NK-92 treated with Interleukin-12 subunit alpha and Interleukin-12 subunit beta, amount 100 ng/mL, for 24 hours (cell line): ENCODE measurements around the gene MATK.

ENCODE experiments used
- DNase-seq: peaks from one replicate; lab custom pipeline; 2025; lab: John Stamatoyannopoulos, UW

Gene MATK

GRCh38 chr19:3788996-3789778, 3.0 kb upstream of the MATK start:
- peak; percentile 69 for DNase-seq

DNA sequence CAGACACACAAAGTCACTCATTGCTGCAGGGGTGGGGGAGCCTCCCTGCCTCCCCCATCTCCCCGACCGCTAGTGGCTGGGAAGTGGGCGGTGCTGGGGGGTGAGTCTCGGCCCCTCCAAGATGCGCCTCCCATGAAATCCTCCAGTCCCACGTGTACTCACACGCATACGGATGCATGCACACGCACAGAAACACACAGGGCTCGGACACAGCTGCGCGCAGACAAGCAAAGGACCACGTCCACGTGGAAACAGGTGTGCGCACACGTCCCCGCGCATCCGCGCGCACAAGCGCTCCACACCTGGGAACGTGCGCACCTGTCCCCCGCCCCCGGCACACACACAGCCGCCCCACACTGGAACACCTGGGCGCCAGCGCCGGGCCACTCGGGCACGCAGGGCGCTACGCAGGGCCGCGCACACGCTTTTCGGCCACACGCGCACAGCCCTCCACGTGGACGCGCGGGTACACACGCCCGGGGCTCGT, 687 bp downstream of the MATK start:
- DNase-seq: no peak

- no peak for DNase-seq
Measured at GRCh38 chr19:3784607-3785450, 1.4 kb downstream of the MATK start.

- DNase-seq: no peak
Measured at GRCh38 chr19:3783660-3784584, 2.3 kb downstream of the MATK start.

DNA sequence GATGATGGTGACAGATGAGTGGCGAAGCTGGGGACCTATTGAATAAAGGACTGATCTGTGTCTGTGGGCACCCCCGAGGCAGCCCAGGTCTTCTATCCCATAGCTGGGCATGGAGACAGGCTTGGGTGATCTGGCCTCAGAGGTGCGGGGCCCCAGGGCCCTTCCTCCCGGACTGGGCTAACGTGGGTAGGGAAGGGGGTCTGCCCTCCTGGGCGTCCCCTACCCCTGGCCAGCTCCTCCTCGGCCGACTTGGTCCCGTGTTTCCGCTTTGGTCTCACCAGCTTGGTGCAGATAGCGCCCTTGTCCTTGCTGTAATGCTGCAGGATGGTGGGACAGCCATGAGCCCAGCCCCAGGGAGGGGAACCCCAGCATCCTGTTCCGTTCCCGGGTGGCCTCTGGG, 3.3 kb downstream of the MATK start:
- no peak for DNase-seq

- no peak for DNase-seq
Measured at GRCh38 chr19:3782330-3782729, 3.9 kb downstream of the MATK start.

DNA sequence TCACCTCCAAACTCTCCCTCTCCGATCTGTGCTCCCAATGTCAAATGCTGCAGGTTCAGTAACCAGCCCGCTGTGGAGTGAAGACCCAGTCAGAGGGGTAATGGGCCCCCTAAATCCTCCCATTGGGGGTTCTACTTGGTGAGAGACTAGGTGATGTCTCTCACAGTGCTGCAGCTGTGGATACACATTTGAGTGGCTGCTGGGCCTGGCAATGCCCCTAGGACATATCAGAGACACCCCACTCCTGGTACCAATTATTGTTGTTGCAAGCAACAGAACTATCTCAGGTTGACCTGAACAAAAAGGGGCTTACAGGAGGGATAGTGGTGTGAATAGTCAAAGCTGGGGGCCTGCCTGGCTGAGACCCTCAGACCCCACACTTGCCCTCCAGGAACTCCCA, 4.6 kb downstream of the MATK start:
- DNase-seq: no peak

DNA sequence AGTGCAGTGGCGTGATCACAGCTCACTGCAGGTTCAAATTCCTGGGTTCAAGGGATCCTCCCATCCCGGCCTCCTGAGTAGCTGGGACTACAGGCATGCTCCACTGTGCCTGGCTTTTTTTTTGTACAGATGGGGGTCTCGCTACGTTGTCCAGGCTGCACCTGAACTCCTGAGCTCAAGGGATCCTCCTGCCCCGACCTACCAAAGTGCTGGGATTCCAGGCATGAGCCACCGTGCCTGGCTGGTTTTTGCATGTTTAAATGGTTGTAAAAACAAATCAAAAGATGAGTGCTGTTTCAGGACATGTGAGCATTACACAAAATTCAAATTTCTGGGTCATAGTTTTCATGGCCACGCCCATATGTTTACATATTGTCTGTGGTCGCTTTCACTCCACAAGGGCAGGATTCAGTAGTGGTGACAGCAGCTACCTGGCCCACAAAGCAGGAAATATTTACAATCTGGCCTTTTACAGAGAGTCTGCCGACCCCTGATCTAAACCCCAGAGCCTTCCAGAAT, 5.3 kb downstream of the MATK start:
- no peak for DNase-seq

DNA sequence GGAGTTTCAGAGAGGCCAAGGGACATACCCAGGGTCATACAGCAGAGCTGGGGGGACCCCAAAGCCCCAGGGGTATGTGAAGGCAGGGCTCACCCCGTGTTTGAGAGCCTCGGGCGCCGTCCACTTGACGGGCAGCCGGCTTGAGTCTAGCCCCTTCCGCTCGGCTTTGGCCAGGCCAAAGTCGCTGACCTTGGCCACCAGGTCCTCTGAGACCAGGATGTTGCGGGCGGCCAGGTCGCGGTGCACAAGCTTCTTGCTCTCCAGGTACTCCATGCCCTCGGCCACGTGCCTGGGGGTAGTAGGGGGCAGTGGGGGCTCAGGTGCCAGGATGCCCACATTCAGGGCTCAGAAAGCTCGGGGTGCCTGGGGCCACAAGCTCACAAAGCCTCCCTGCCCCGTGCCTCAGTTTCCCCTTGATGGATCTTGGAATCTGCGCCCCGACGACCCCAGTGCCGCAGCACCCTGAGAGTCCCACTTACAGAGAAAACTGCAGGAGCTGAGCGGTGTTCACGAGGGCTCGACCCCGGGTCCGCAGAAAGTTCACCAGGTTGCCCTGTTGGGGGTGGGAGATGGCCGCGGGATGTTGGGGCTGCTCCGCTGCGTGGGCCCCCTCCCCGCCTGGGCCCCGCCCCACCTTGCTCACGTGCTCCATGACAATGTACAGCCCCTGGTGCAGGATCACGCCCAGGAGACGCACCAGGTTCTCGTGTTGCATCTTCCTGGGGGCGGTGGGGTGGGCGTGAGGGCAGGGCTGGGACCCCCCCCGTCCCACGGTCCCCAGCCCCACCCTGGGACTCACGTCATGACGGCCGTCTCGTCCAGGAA, 7.1 kb downstream of the MATK start:
- DNase-seq: no peak

GRCh38 chr19:3778104-3778867, 7.9 kb downstream of the MATK start:
- no peak for DNase-seq

- no peak for DNase-seq
Measured at GRCh38 chr19:3776479-3777040, 9.6 kb downstream of the MATK start.

DNA sequence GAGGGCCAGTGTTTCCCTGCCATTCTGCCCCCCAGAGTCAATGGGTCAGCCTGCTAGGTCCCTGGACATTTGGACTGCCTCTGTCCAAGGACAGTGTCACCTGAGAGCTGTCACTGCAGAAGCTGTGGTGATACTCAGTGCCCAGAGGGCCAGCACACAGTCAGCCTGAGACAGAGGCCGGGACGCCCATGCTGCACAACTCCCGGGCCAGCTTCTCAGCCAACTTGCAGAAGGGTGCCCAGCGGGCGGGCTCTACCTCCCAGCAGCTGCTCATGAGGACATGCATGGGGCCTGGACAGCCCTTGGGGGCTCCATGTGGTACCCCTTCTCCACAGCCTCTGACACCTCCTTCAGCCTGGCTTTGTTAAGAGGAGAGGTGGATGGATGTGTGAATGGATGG, 10.3 kb downstream of the MATK start:
- no peak for DNase-seq

- no peak for DNase-seq
Measured at GRCh38 chr19:3775374-3775711, 10.8 kb downstream of the MATK start.

DNA sequence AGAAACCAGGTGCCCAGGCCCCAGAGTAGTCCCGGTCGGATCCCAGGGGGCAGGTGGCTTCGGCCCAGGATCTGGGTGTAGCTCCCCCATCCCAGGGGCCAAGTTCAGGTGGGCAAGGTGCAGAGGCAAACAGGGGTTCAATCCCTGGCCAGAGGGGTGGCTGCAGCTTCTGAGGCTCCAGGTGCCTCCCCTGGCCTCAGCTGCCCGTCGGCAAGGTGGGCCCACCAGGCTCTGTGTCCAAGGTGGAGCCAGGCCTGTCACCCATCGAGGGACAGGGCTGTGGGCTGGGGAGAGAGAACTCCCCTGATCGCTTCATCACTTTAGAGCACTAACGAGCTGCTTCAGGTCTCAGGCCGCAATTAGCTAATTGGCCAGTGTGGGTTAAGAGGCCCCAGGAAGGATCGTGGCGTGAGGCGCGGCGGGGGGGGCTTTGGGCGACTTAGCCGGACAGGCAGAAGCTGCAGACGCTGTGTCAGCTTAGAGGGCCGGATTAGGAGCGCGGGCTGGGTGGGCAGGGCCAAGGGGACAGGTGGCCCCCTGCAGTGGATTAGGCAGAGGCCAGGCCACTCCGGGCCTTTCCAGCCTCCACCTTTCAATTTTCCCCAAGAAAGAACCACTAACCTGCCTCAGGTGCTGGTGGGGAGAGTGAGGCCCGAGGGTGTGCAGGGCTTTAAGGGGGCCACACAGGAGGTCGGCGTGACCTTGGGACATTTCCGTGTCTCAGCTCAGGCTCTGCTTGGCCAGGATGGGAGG, 11.4 kb downstream of the MATK start:
- no peak for DNase-seq

- no peak for DNase-seq
Measured at GRCh38 chr19:3773814-3774515, 12.2 kb downstream of the MATK start.

- DNase-seq: no peak
Measured at GRCh38 chr19:3771906-3772455, 14.2 kb downstream of the MATK start, which contains the start of gene RAX2. Gene RAX2, minus strand, starts transcription at chr19:3772228. Its CDS starts 486 bp downstream, at chr19:3771742.

GRCh38 chr19:3771000-3771905, 14.9 kb downstream of the MATK start:
- DNase-seq: no peak
